NB4 (cell line): ENCODE data around the gene SH3GL1.
A peak's percentile ranks its signal among the peaks of the same experiment; 100 is the strongest.

Experiments used
- DNase-seq: peaks from one replicate; pipeline ENCODE4 v3.0.0; 2010; ENCODE audit warnings: low read depth
- H3K4me3 ChIP-seq: one replicate; pipeline ENCODE4 v1.5.1; 2011; ENCODE audit warnings: mild to moderate bottlenecking, low read depth, low read length, moderate library complexity
- MYC ChIP-seq: IDR thresholded peaks from 2 replicates; pipeline ENCODE4 v1.6.1; 2011; ENCODE audit warnings: low read depth, low read length
- POLR2A ChIP-seq: IDR thresholded peaks from 2 replicates; pipeline ENCODE4 v1.6.1; 2011; ENCODE audit warnings: mild to moderate bottlenecking; ENCODE audit not compliant: insufficient read length; ENCODE audit errors: extremely low read depth
- TF ChIP-seq, protein P1 (sequence below): IDR thresholded peaks from 2 replicates; pipeline ENCODE4 v1.6.1; 2011; ENCODE audit warnings: low read depth, low read length
- TF ChIP-seq, protein P2 (sequence below): IDR thresholded peaks from one replicate; pipeline ENCODE4 v1.5.1; 2012; ENCODE audit warnings: low read depth, low read length

Gene SH3GL1

DNA sequence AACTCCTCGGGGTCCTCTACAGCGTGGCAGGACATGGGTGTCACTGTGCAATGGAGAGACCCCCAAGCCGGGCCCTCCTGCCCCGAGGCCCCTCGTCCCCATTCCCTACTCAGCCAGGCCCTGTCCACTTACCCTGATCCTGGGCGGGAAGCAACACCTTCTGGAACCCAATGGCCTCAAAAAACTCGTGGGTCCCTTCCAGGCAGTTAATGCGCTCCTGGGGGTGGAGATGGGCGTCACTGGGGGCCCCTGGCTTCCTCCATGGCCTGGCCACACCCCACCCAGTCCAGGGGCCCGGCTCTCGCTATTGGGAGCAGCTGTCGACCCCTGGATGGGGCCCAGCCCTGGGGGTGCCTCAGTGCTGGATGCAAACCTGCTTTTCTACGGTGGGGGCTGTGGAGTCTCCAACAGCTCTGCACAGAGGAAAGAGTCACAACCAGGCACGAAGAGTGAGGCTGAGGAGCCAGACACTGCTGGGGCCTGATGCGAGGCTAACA lies 46.4 kb upstream of the SH3GL1 start:
- TF ChIP-seq, protein P1, sequence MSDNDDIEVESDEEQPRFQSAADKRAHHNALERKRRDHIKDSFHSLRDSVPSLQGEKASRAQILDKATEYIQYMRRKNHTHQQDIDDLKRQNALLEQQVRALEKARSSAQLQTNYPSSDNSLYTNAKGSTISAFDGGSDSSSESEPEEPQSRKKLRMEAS: no peak
- no peak for TF ChIP-seq MYC
- TF ChIP-seq, protein P2, sequence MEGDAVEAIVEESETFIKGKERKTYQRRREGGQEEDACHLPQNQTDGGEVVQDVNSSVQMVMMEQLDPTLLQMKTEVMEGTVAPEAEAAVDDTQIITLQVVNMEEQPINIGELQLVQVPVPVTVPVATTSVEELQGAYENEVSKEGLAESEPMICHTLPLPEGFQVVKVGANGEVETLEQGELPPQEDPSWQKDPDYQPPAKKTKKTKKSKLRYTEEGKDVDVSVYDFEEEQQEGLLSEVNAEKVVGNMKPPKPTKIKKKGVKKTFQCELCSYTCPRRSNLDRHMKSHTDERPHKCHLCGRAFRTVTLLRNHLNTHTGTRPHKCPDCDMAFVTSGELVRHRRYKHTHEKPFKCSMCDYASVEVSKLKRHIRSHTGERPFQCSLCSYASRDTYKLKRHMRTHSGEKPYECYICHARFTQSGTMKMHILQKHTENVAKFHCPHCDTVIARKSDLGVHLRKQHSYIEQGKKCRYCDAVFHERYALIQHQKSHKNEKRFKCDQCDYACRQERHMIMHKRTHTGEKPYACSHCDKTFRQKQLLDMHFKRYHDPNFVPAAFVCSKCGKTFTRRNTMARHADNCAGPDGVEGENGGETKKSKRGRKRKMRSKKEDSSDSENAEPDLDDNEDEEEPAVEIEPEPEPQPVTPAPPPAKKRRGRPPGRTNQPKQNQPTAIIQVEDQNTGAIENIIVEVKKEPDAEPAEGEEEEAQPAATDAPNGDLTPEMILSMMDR: no peak
- no peak for TF ChIP-seq POLR2A
- no peak overlapping the region for H3K4me3 ChIP-seq
- DNase-seq: no peak

DNA sequence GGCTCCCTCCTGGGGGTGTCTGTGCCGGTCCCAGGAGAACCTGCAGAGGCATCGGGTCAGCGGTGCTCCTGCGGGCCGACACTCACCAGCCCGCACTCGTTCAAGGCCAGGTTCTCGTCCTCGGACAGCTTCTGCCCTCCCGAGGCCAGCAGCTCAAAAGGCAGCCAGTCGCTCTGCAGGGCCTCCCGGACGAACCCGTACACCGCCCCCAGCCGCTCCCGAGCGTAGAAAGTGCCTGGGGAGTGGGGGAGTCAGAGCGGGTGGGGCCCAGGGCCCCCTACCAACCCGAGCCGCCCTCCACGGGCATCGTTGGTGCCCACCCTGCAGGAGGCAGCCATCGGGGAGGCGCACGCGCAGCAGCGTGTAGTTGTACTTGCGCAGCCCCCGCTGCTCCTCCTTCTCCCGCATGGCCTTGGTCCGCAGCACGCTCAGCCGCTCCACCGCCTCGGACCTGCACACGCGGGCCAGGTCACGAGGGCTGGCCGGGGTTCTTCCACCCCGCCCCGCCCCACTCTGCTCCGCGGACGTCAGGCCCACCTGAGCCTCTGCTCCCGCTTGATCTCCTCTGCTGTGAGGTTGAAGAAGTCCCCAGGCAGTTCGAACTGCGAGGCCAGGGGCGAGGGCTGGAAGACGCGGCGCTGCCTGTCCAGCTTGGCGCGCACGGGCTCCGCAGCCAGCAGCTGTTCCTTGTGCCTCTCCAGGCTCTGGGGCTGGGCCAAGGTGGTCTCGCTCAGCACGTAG lies 45.8 kb upstream of the SH3GL1 start:
- DNase-seq: no peak
- TF ChIP-seq POLR2A: no peak
- TF ChIP-seq MYC: no peak
- TF ChIP-seq, protein P2: no peak
- no peak overlapping the region for H3K4me3 ChIP-seq

DNA sequence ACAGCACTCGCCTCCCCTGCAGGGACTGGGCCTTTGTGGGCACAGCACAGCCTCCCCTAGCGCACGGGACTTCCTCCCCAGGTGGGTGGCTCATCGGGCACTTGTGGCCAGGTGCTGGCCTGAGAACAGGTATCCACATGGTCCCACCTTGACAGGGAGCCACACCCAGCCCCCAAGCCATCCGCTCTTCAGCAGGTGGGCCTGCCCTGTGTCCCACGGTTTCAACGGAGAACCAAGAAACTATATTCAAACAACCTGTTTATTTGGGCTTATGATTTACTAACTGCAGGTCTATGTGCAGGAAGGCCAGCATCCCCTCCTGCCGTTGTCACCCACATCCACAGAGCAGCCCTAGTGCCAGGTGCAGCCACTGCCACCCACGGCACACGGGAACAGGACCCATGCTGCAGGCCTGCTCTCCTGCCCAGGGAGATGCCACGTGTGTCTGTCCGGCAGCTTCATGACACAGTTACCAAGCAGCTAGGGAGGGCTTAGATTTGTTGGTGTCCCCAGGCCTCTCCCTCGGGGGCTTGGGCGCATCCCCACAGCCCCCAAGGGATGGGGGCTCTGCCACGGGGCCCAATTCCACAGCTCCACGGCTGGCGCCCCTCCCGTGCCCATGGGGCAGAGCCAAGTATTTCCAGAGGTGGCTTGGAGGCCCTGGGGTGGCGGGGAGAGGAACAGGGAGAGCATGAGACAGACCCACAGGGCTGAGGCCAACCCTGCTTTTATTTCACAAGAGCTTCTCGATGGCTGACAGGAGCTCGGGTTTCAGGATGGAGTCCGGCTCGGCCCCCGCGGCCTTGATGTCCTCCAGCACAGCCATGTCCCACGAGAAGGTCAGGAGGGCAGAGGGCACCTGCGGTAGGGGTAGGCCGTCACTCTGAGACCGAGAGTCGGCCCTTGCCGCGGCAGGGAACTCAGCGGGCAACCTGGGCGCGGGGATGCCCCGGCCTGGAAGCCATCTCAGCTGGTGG lies 44.7 kb upstream of the SH3GL1 start:
- no peak overlapping the region for H3K4me3 ChIP-seq
- DNase-seq: peak; percentile 33
- TF ChIP-seq MYC (no peak), POLR2A (no peak)
- TF ChIP-seq, protein P2: no peak
- TF ChIP-seq, protein P1: no peak

DNA sequence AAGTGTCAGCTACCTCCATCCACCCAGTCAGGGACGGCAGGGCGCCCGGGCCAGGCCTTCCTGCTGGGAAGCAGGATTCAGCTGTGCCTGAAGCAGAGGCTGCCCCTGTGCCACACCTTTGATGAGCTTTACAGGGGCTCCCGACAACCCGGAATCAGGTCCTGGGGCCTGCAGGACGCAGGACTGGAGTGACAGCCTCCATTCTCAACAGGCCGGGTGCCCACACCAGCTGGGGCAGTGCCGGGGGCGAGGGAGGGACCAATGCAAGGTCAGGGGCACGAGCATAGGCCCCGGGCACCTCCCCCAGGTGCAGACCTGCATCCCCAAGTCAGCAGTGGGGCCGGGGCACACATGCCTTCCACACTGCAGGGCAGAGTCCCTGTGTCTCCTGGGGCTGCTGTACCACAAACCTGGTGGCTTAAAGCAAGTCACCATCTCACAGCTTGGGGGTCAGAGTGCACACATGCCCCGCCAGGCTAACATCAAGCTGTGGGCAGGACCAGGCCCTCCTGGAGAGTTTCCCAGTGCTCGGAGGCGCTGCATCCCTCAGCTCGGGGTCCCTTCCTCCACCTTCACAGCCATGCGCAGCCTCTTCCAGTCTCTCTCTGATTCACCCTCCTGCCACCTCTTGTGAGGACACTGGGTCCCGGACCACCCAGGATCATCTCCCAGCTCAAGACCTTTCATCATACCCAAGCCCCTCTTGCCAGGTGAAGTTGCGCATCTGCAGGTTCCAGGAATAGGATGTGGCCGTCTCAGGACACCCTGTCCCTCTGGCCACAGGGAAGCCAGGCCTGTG lies 43.8 kb upstream of the SH3GL1 start:
- no peak for DNase-seq
- no peak overlapping the region for H3K4me3 ChIP-seq
- no peak for TF ChIP-seq POLR2A
- no peak for TF ChIP-seq MYC
- TF ChIP-seq, protein P2: no peak
- TF ChIP-seq, protein P1: no peak

DNA sequence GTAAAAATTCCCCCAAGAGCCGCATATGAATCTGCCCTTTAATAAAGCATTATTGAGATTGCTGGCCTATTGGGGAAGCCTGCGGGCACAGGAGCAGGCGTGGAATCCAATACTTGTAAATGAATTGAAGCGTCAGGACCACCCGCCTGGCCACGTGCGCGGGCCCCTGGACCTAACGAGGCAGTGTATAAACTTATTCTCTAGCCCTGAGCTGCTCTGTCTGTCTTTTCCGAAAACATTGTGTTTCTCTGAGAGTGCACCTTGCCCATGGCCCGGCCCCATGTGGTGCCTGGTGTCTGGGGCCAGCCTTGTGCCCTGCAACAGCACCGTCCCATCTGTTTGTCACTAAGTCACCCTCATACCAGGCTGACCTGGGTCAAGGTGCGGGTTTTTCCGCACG lies 42.8 kb upstream of the SH3GL1 start:
- H3K4me3 ChIP-seq: no peak overlapping the region
- no peak for DNase-seq
- TF ChIP-seq, protein P1: no peak
- TF ChIP-seq MYC: no peak
